WTC11 (cell line): ENCODE measurements around the gene DTX4. TPM values are rescaled to one million over a fixed set of nuclear protein-coding genes. Genes with fewer than 3 reads are reported as not detected.

ENCODE experiments used
- ATAC-seq: fragments of 200-7000 bp; cut with Tn5 transposase; 2 replicates; pipeline ENCODE4 v1.10.0; 2021; ENCODE audit warnings: mild to moderate bottlenecking, moderate library complexity
- CTCF ChIA-PET: fragments of 300-600 bp; sonication (Branson Sonifier 250); formaldehyde crosslinking; loops from one replicate; lab custom pipeline; 2021; ENCODE audit warnings: antibody characterized with exemption; lab: Charles Lee
- POLR2A ChIA-PET: fragments of 350-600 bp; sonication (Branson Sonifier 250); formaldehyde crosslinking; loops from one replicate; lab custom pipeline; 2021; ENCODE audit warnings: antibody characterized with exemption; lab: Charles Lee
- DNase-seq: peaks from one replicate; pipeline ENCODE4 v3.0.0; 2021; ENCODE audit warnings: low spot score
- H3K27ac Mint-ChIP-seq: 2 replicates; pipeline ENCODE4 v1.8.0; 2021; ENCODE audit warnings: mixed read lengths
- H3K27me3 Mint-ChIP-seq: 2 replicates; pipeline ENCODE4 v1.8.0; 2021; ENCODE audit warnings: low read depth, mild to moderate bottlenecking, moderate library complexity, mixed read lengths
- H3K36me3 Mint-ChIP-seq: 2 replicates; pipeline ENCODE4 v1.8.0; 2021; ENCODE audit warnings: mixed read lengths
- H3K4me1 Mint-ChIP-seq: 2 replicates; pipeline ENCODE4 v1.8.0; 2022; ENCODE audit warnings: mixed read lengths
- H3K4me3 Mint-ChIP-seq: 2 replicates; pipeline ENCODE4 v1.8.0; 2021; ENCODE audit warnings: mild to moderate bottlenecking, moderate library complexity, mixed read lengths
- H3K9me3 Mint-ChIP-seq: 2 replicates; pipeline ENCODE4 v1.8.0; 2021; ENCODE audit warnings: mixed read lengths
- ATF6 ChIP-seq: sonication (generic); formaldehyde crosslinking; IDR thresholded peaks from 2 replicates; pipeline ENCODE4 v1.8.1; 2023; ENCODE audit warnings: mild to moderate bottlenecking, missing genetic modification reagents
- CBFB ChIP-seq: sonication (generic); formaldehyde crosslinking; IDR thresholded peaks from 2 replicates; pipeline ENCODE4 v1.8.1; 2022; ENCODE audit warnings: mild to moderate bottlenecking, low read depth, missing genetic modification reagents
- GABPB1 ChIP-seq: sonication (generic); formaldehyde crosslinking; IDR thresholded peaks from 2 replicates; pipeline ENCODE4 v1.8.1; 2023; ENCODE audit warnings: mild to moderate bottlenecking, missing genetic modification reagents
- JAZF1 ChIP-seq: fragments of 250-450 bp; sonication (Bioruptor Pico); IDR thresholded peaks from 2 replicates; pipeline ENCODE4 v1.9.0; 2021; ENCODE audit warnings: moderate library complexity, mild to moderate bottlenecking, inconsistent platforms
- MXD4 ChIP-seq: fragments of 250-450 bp; sonication (Bioruptor Pico); IDR thresholded peaks from 2 replicates; pipeline ENCODE4 v1.8.0; 2021; ENCODE audit warnings: mild to moderate bottlenecking, moderate library complexity, borderline replicate concordance
- MYBL2 ChIP-seq: sonication (generic); formaldehyde crosslinking; IDR thresholded peaks from 2 replicates; pipeline ENCODE4 v1.8.1; 2023; ENCODE audit warnings: mild to moderate bottlenecking, moderate library complexity, missing genetic modification reagents
- NFATC4 ChIP-seq: fragments of 250-450 bp; sonication (Bioruptor Pico); IDR thresholded peaks from 2 replicates; pipeline ENCODE4 v1.9.0; 2021; ENCODE audit warnings: mild to moderate bottlenecking
- PRDM15 ChIP-seq: sonication (generic); formaldehyde crosslinking; IDR thresholded peaks from 2 replicates; pipeline ENCODE4 v1.8.0; 2022; ENCODE audit warnings: missing genetic modification reagents
- PRRX2 ChIP-seq: fragments of 250-450 bp; sonication (Bioruptor Pico); IDR thresholded peaks from 2 replicates; pipeline ENCODE4 v1.8.0; 2021; ENCODE audit warnings: mild to moderate bottlenecking
- TEAD4 ChIP-seq: sonication (generic); formaldehyde crosslinking; IDR thresholded peaks from 2 replicates; pipeline ENCODE4 v1.8.0; 2022; ENCODE audit warnings: mild to moderate bottlenecking, missing genetic modification reagents
- ZNF121 ChIP-seq: sonication (generic); formaldehyde crosslinking; IDR thresholded peaks from 2 replicates; pipeline ENCODE4 v1.8.0; 2023; ENCODE audit warnings: missing genetic modification reagents
- ZNF263 ChIP-seq: sonication (generic); formaldehyde crosslinking; IDR thresholded peaks from 2 replicates; pipeline ENCODE4 v1.8.1; 2022; ENCODE audit warnings: low read depth, mild to moderate bottlenecking, moderate library complexity, missing genetic modification reagents
- total RNA-seq: library from RNA; stranded (reverse); gene quantifications from 3 replicates; pipeline ENCODE4 v1.2.3, GENCODE V29; 2021
- TF ChIP-seq, protein P1 (sequence below): sonication (generic); formaldehyde crosslinking; IDR thresholded peaks from 2 replicates; pipeline ENCODE4 v1.8.0; 2022; ENCODE audit warnings: mild to moderate bottlenecking, missing genetic modification reagents
- TF ChIP-seq, protein P2 (sequence below): sonication (generic); formaldehyde crosslinking; IDR thresholded peaks from 2 replicates; pipeline ENCODE4 v1.8.1; 2022; ENCODE audit warnings: mild to moderate bottlenecking, missing genetic modification reagents, moderate library complexity, borderline replicate concordance

The DTX4 gene
- total RNA-seq, 1 experiment from 2014 or later: 15.5 TPM

DNA sequence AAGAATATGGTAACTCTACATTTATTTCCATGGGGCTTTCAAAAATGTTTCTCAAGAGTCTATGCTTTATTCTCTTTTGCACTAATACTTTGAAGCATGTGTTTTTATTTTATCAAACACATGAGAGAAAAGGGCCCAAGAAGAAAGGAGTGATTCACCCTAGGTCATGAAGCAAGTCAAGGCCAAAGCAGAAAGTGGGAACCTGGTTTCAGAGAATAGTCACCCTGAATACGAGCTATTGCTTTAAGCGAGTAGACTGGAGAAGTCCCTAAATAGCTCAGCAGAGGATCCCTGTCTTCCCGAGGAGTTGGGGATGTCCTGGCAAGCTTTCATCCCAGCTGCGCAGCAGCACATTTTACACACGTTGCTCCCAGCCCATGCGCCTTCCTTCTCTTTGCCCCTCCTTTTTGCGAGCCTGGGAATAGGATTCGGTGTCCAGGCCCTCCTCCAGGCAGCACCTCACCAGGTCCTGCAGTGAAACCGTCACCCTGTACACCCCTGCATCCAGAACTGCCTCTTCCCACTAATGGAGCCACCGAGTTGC, 21.7 kb downstream of the DTX4 start (continued):
- TF ChIP-seq PRDM15 (CRISPR knock-in tag): no peak
- TF ChIP-seq NFATC4: no peak
- TF ChIP-seq, protein P1, sequence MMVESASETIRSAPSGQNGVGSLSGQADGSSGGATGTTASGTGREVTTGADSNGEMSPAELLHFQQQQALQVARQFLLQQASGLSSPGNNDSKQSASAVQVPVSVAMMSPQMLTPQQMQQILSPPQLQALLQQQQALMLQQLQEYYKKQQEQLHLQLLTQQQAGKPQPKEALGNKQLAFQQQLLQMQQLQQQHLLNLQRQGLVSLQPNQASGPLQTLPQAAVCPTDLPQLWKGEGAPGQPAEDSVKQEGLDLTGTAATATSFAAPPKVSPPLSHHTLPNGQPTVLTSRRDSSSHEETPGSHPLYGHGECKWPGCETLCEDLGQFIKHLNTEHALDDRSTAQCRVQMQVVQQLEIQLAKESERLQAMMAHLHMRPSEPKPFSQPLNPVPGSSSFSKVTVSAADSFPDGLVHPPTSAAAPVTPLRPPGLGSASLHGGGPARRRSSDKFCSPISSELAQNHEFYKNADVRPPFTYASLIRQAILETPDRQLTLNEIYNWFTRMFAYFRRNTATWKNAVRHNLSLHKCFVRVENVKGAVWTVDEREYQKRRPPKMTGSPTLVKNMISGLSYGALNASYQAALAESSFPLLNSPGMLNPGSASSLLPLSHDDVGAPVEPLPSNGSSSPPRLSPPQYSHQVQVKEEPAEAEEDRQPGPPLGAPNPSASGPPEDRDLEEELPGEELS (CRISPR knock-in tag): no peak
- TF ChIP-seq, protein P2, sequence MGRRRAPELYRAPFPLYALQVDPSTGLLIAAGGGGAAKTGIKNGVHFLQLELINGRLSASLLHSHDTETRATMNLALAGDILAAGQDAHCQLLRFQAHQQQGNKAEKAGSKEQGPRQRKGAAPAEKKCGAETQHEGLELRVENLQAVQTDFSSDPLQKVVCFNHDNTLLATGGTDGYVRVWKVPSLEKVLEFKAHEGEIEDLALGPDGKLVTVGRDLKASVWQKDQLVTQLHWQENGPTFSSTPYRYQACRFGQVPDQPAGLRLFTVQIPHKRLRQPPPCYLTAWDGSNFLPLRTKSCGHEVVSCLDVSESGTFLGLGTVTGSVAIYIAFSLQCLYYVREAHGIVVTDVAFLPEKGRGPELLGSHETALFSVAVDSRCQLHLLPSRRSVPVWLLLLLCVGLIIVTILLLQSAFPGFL: no peak
- no peak for TF ChIP-seq CBFB
- TF ChIP-seq JAZF1 (CRISPR knock-in tag): no peak
- TF ChIP-seq PRRX2 (CRISPR knock-in tag): no peak
- no peak for TF ChIP-seq TEAD4

DNA sequence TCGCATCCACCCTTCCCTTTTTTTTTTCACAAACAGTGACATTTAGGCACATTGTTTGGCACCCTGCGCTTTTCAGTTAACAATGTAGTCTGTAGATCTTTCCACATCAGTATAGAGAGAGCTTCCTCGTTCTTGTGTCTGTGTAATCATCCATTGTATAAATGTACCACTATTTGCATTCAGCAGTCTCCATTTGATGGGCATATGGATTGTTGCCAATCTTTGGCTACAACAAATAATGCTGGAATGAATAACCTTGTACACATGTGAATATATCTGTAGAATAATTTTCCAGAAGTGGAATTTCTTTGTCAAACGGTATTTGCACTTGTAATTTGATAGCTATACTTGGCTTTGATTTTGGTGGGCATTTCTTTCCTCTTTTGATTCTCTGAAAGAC, 23.7 kb downstream of the DTX4 start:
- H3K36me3 Mint-ChIP-seq: peaks cover 69% of the 10 kb centered on the region
- H3K27ac Mint-ChIP-seq: no peak overlapping the region
- CTCF ChIA-PET: interaction anchor here (0.7 to 1.7 kb wide), 2 partner anchors 9 to 13 kb away, joined by 3 to 4 read pairs; no protein-coding TSS in a partner anchor

DNA sequence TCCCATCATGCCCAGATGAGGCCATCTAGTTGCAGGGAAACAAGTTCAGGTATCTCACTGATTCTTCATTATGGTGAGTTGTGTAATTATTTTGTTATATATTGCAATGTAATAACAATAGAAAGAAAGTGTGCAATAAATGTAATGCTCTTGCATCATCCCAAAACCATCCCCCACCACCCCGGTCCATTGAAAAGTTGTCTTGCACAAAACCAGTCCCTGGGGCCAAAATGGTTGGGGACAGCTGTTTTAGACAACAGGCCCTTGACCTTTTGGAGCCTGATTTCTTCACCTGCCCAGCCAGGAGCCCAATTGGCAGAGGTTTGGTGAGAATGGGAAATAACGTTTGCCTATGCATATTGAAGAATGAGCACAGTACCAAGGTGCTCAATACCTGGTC, 24.8 kb downstream of the DTX4 start:
- H3K27me3 Mint-ChIP-seq: no peaks in the 10 kb centered on the region
- H3K36me3 Mint-ChIP-seq: peaks cover 73% of the 10 kb centered on the region
- H3K4me1 Mint-ChIP-seq: no peaks in the 10 kb centered on the region
- no peak overlapping the region for H3K4me3 Mint-ChIP-seq
- CTCF ChIA-PET: interaction anchor here (1.7 kb wide), 1 partner anchor 11 kb away, joined by 4 read pairs; no protein-coding TSS in a partner anchor
- ATAC-seq (no peak), DNase-seq (no peak)
- no peak overlapping the region for H3K27ac Mint-ChIP-seq
- TF ChIP-seq MXD4: no peak
- no peak for TF ChIP-seq ATF6 (CRISPR knock-in tag)
- TF ChIP-seq ZNF263 (CRISPR knock-in tag): no peak
- POLR2A ChIA-PET: no interaction called here
- H3K9me3 Mint-ChIP-seq: peaks cover 15% of the 10 kb centered on the region

More for the DNA sequence above, 23.7 kb downstream of the DTX4 start:
- DNase-seq (no peak), ATAC-seq (no peak)
- no peaks in the 10 kb centered on the region for H3K27me3 Mint-ChIP-seq
- TF ChIP-seq ZNF121 (CRISPR knock-in tag) (no peak), MYBL2 (no peak), GABPB1 (no peak)
- peaks cover 15% of the 10 kb centered on the region for H3K9me3 Mint-ChIP-seq
- no peak overlapping the region for H3K4me3 Mint-ChIP-seq
- POLR2A ChIA-PET: no interaction called here
- no peaks in the 10 kb centered on the region for H3K4me1 Mint-ChIP-seq
